ENCODE measurements around the gene SWSAP1. TPM values are rescaled to one million over a fixed set of nuclear protein-coding genes. Genes with fewer than 3 reads are reported as not detected.

SWSAP1 gene
- total RNA-seq, 2 donors from 2014 or later = 1.5 to 2.4 TPM

DNA sequence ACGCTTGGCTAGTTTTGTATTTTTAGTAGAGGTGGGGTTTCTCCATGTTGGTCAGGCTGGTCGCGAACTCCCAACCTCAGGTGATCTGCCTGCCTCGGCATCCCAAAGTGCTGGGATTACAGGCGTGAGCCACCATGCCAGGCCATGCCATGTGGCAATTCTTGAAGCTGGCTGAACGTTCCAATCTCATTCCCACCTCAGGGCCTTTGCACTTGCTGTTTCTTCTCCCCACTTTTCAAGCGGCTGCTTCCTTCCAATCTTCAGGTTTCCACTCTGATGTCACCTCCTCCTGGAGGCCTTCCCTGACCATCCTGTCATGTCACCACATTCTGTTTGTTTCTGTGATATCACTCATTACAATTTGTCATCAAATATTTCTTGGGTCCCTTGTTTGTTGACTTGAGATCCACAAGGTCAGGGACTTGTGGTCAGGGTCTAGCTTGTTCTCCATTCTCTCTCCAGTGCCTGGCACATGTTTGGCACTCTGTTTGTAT lies 5.4 kb downstream of the SWSAP1 start:
- ATAC-seq (replicated peaks) = no peak
- H3K4me3 Mint-ChIP-seq = no peak overlapping the region
- peaks cover 5% of the 10 kb centered on the region for H3K27me3 Mint-ChIP-seq
- H3K36me3 Mint-ChIP-seq (ENCODE audit: low read depth) = peaks cover 55% of the 10 kb centered on the region
- H3K4me1 Mint-ChIP-seq = peaks cover 17% of the 10 kb centered on the region
- no peaks in the 10 kb centered on the region for H3K9me3 Mint-ChIP-seq
- H3K27ac Mint-ChIP-seq = peak overlapping the region; percentile 94

DNA sequence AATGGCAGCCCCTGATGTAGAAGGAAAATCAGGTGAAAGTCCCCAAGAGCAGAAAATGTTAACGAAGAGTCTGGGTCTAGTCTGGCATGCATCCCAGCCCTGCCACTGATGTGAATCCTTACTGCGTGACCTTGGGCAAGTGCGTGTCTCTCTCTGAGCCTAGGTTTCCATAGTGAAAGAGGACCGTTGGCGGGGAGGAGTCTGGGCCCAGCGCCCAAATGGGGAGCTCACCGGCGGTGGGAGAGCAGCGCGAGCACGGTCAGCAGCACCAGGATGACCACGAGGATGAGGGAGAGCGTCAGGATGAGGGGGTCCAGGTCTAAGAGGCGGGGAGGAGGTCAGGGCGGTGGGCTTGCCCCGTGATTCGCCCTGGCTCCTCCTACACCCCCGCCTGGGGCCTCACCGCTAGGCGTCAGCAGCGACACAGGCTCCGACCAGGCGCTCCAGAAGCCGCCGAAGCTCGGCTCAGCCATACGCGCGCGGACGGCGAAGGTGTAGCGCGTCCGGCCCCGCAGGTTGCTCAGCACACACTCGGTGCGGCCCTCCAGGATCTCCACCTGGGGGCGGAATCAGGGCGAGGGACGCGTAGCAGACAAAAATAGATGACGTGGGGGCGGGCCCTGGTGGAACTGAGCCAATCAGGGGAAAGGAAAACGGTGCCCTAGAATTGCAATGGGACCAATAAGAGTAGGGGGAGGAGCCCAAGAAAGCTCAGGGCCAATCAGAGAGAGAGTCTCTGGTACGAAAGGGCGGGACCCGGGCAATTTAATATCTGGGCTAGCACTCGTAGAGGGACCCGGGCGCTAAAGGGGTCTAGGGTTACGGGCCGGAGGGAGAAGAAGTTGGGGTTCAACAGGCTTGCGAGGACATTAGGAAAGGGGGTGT lies 6.4 kb downstream of the SWSAP1 start:
- Mint-ChIP-seq H3K36me3 (ENCODE audit: low read depth) (peaks cover 50% of the 10 kb centered on the region), H3K4me3 (no peak overlapping the region), H3K27me3 (peaks cover 5% of the 10 kb centered on the region), H3K4me1 (peaks cover 17% of the 10 kb centered on the region), H3K9me3 (no peaks in the 10 kb centered on the region), H3K27ac (peak overlapping the region; percentile 94)
- peak; percentile 89 for ATAC-seq (replicated peaks)

DNA sequence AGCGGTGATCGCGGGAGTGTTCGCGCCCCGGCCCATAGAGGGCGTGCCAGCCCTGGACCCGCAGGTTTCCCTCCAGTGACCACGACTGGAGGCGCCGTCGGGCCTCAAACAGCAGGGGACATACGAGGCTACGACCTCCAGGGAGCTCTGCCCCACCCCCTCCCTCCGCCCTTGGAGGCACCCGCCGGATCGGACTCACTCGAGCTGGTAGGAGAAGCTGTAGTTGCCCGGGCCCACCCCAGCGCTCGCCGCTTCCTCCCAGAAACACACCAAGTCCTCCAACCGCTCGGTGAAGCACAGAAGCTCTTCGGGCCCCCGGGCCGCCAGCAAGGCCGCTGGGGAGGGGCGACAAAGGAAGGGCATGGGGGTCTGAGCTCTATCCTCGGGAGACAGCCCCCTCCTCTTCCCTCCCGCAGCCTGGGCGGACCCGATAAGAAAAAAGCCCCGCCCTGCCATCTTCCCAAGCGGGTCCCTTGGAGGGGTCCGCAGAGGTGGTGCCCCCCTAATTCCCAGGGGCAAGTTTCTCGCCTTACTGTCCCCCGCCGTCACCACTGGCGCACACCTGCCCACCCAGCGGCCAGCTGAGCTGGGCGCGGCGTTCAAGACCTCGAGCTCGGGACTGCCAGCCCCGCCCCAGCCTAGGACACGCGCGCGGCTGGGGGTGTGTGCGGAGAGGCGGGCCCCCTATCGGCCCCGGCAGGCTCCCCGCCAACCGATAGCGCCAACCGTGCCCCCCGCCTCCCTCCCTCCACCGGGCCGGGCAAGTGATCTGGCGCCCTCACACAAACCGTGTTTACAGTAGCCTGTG lies 8.6 kb downstream of the SWSAP1 start:
- Mint-ChIP-seq H3K27ac (no peak overlapping the region), H3K36me3 (ENCODE audit: low read depth) (peaks cover 29% of the 10 kb centered on the region), H3K27me3 (peaks cover 5% of the 10 kb centered on the region), H3K9me3 (no peaks in the 10 kb centered on the region), H3K4me1 (peaks cover 11% of the 10 kb centered on the region), H3K4me3 (no peak overlapping the region)
- ATAC-seq (replicated peaks) = no peak

DNA sequence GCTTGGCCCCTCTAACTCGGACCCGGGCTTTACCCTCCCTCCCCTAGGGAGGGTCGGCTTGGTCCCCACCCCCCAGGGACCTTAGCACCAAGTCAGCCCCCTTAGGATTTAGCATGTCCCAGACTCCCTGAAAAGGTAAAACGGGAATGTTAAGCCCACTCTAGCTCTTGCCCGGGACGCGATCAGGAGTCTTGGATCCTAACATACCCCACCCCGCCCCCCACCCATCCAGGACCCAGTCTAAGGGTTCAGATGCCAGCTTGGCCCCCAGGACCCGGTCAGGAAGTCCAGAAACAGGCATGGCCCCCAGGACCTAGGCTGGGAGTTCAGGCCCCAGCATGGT lies 9.2 kb downstream of the SWSAP1 start:
- Mint-ChIP-seq H3K36me3 (ENCODE audit: low read depth) (peaks cover 23% of the 10 kb centered on the region), H3K27me3 (peaks cover 5% of the 10 kb centered on the region), H3K9me3 (no peaks in the 10 kb centered on the region), H3K4me1 (peaks cover 8% of the 10 kb centered on the region), H3K27ac (no peak overlapping the region), H3K4me3 (no peak overlapping the region)
- ATAC-seq (replicated peaks) = no peak

DNA sequence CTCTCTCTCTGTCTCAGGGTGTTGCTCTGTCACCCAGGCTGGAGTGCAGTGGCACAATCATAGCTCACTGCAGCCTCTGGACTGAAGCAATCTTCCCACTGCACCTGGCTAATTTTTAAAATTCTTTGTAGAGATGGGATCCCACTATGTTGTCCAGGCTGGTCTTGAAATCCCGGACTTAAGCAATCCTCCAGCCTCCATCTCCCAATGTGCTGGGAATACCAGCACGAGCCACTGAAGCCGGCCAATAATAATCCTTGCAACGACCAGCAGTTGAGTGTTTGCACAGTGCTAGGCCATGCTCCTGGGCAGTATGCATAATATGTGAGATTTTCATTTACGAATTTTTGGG lies 10.3 kb downstream of the SWSAP1 start:
- H3K36me3 Mint-ChIP-seq (ENCODE audit: low read depth) = peaks cover 19% of the 10 kb centered on the region
- peaks cover 5% of the 10 kb centered on the region for H3K4me1 Mint-ChIP-seq
- no peak overlapping the region for H3K27ac Mint-ChIP-seq
- peak overlapping the region; percentile 16 for H3K4me3 Mint-ChIP-seq
- no peak for ATAC-seq (replicated peaks)
- peaks cover 5% of the 10 kb centered on the region for H3K27me3 Mint-ChIP-seq
- no peaks in the 10 kb centered on the region for H3K9me3 Mint-ChIP-seq

DNA sequence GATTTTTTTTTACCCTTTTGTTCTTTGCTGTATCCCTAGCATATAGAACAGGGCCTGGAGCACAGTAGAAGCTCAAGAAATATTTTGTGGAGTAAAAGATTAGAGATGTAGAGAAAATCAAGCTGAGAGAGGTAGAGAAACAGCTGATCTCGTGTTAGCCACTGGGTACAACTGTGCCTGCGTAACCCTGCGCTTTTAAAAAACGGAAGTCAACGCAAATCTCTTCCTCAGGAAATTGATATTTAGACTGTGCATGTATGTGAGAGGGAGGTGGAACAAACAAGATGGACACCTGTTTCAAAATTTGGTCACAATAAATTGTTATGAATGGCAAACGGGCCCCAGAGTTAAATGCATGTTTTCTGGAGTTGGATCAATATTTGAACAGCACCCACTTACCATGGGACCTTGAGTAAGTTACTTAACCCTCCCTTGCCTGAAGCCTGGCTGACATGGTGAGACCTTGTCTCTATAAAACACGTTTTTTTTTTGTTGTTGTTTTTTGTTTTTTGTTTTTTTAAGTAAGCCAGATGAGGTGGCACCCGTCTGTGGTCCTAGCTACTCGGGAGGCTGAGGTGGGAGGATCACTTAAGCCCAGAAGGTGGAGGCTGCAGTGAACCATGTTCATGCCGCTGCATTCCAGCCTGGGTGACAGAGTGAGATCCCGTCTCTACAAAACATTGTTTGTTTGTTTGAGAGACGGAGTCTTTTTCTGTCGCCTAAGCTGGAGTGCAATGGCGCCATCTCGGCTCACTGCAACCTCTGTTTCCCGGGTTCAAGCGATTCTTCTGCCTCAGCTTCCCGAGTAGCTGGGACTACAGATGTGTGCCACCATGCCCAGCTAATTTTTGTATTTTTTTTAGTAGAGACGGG lies 12.9 kb downstream of the SWSAP1 start:
- Mint-ChIP-seq H3K4me3 (no peak overlapping the region), H3K36me3 (ENCODE audit: low read depth) (no peaks in the 10 kb centered on the region), H3K4me1 (no peaks in the 10 kb centered on the region), H3K9me3 (no peaks in the 10 kb centered on the region), H3K27me3 (peaks cover 5% of the 10 kb centered on the region), H3K27ac (no peak overlapping the region)
- ATAC-seq (replicated peaks) = no peak

DNA sequence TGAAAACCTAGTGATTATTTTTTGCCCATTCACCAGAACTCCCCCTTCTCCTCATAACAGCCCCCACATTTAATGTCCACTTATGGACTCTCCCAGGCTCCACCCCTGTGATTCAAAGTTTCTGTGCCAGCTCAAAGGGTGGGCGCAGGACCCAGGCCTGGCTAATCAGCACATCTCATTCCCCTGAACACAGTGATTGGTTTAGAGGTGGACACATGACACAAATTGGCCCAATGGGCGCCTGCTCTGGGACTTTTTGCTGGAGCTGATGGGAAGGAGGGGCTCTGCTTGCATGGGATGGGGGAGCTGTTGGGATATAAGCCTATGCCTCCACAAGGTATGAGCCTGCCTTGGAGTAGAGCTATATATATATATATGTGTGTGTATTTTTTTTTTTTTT lies 15.9 kb downstream of the SWSAP1 start:
- Mint-ChIP-seq H3K27ac (no peak overlapping the region), H3K4me3 (no peak overlapping the region), H3K36me3 (ENCODE audit: low read depth) (no peaks in the 10 kb centered on the region), H3K9me3 (no peaks in the 10 kb centered on the region), H3K27me3 (peaks cover 3% of the 10 kb centered on the region), H3K4me1 (no peaks in the 10 kb centered on the region)
- ATAC-seq (replicated peaks) = no peak

DNA sequence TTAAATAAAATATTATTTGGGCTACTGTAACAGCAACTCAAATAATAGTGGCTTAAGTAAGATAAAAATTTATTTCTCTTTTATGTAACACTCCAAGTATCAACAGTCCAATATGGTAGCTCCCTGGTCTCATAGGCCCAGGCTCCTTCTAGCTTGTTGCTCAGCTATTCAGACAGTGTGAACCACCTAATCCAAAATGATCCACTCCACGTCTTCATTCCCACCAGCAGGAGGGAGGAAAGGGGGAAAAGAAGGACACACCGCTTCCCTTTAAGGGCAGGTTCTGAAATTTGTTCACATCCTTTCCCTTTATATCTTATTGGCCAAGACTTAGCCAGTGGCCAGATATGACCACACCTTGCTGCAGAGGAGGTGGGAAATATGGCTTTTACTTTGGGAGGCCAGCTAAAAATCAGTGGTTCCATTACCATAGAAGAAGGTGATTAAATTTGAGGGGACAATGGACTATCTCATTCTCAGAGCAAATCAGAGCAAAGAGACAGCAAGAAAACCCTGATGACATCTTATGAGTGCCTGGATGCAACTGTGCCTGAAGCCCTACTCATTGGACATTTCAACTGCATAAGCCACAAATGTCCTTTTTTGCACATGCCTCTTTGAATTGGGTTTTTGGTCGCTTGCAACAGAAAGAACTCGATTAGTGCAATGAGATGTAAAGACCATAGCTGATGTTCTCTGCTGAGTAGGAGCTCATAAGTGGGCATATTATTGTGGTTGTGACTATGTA lies 16.6 kb downstream of the SWSAP1 start:
- H3K36me3 Mint-ChIP-seq (ENCODE audit: low read depth) = no peaks in the 10 kb centered on the region
- H3K9me3 Mint-ChIP-seq = no peaks in the 10 kb centered on the region
- peaks cover 4% of the 10 kb centered on the region for H3K27me3 Mint-ChIP-seq
- H3K4me1 Mint-ChIP-seq = no peaks in the 10 kb centered on the region
- no peak overlapping the region for H3K27ac Mint-ChIP-seq
- H3K4me3 Mint-ChIP-seq = no peak overlapping the region
- no peak for ATAC-seq (replicated peaks)

DNA sequence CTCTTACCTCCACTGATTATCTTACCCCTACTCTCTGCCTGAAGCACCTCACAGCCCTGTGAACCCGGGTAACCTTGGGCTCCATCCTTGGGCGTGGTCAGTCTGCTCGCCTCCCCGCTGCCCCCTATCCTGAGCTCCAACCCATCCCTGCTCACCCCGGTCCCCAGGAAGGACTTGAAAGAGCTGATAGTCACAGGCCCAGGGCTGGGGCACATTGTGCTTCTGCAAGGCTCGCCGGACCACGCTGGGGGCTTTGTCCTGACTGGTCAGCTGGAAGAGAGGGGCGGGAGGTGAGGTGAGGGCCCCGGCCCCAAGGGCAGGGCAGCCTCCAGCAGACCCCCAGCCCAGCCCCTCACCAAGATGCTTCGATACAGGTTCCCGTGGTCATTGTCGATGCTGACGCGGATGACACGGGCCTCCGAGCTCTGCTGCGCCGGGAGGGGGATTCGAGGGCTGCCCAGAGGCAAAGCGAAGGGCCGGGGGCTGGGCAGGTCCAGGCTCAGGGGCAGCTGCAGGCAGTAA lies 22.7 kb downstream of the SWSAP1 start:
- Mint-ChIP-seq H3K4me3 (no peak overlapping the region), H3K27me3 (peaks cover 8% of the 10 kb centered on the region), H3K36me3 (ENCODE audit: low read depth) (no peaks in the 10 kb centered on the region), H3K4me1 (no peaks in the 10 kb centered on the region), H3K9me3 (no peaks in the 10 kb centered on the region), H3K27ac (no peak overlapping the region)
- no peak for ATAC-seq (replicated peaks)

DNA sequence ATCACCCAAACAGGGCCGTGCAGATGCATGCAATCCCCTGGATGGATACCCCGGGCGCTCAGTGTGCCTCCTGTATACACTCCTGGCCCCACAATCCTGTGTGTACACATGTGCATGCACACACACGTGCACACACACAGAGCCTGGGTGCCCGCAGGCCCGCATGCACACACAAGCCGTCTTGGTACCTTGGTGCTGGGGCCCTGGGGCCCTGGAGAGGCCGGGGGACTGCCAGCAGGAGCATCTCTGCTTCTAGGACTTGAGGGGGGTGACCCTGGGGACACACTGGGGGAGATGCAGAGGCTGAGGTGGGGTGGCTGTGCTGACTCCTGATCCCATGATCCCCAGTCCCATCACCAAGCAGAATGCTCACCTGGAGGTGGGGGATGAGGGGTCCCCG lies 25.2 kb downstream of the SWSAP1 start:
- no peak for ATAC-seq (replicated peaks)
- Mint-ChIP-seq H3K4me1 (no peaks in the 10 kb centered on the region), H3K4me3 (no peak overlapping the region), H3K36me3 (ENCODE audit: low read depth) (no peaks in the 10 kb centered on the region), H3K27me3 (peaks cover 8% of the 10 kb centered on the region), H3K27ac (no peak overlapping the region), H3K9me3 (no peaks in the 10 kb centered on the region)

DNA sequence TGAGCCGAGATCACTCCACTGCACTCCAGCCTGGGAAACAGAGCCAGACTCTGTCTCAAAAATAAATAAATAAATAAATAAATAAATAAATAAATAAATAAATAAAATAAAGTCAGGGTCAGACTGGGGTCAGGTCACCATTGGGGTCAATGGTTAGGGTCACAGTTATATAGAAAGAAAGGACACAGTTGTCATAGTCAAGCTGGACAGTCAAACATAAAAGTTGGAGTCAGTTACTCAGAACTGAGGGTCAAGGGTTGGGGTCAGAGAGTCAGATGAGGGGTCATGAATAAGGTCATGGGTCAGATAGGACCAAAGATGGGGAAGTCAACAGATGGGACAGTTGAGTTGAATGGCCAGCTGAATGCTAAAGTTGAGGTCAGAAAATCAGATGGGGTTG lies 26.3 kb downstream of the SWSAP1 start:
- H3K27me3 Mint-ChIP-seq = peaks cover 4% of the 10 kb centered on the region
- no peaks in the 10 kb centered on the region for H3K9me3 Mint-ChIP-seq
- H3K4me1 Mint-ChIP-seq = no peaks in the 10 kb centered on the region
- no peak overlapping the region for H3K4me3 Mint-ChIP-seq
- no peak for ATAC-seq (replicated peaks)
- H3K27ac Mint-ChIP-seq = no peak overlapping the region
- no peaks in the 10 kb centered on the region for H3K36me3 Mint-ChIP-seq (ENCODE audit: low read depth)

DNA sequence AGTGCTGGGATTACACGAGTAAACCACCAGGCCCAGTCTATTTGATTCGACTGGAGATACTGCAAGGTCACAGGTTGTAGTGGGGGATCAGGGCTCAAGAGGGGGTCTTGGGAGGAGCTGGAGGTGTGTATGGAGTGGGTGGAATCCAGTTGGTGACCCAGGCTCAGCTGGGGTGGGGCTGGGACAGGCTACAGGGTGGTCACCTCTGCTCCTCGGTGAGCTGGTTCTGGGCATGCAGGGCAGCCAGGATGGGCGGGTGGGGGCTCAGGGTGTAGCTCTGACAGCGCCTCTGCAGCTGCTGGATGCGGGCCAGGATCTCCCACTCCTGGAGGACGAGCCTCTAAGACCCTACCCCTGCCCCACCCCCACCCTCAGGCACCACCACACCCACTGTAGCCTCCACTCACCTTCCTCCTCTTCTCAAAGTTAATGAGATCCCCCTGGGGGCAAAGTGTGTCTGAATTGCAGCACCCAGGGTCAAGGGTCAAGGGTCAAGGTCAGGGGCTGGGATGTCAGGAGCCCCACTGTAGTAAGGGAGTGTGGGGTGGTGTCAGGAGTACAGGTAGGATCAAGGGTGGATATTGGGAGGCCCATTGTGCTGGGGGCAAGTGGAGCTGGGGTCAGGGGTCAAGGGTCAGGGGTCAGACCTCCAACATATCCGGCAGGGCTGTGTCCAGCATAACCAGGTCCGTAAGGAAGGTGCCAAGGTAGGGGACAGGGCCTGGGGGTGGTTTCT lies 27.5 kb downstream of the SWSAP1 start:
- no peak for ATAC-seq (replicated peaks)
- H3K27ac Mint-ChIP-seq = no peak overlapping the region
- no peaks in the 10 kb centered on the region for H3K4me1 Mint-ChIP-seq
- no peaks in the 10 kb centered on the region for H3K36me3 Mint-ChIP-seq (ENCODE audit: low read depth)
- no peaks in the 10 kb centered on the region for H3K9me3 Mint-ChIP-seq
- H3K27me3 Mint-ChIP-seq = peaks cover 4% of the 10 kb centered on the region
- no peak overlapping the region for H3K4me3 Mint-ChIP-seq

DNA sequence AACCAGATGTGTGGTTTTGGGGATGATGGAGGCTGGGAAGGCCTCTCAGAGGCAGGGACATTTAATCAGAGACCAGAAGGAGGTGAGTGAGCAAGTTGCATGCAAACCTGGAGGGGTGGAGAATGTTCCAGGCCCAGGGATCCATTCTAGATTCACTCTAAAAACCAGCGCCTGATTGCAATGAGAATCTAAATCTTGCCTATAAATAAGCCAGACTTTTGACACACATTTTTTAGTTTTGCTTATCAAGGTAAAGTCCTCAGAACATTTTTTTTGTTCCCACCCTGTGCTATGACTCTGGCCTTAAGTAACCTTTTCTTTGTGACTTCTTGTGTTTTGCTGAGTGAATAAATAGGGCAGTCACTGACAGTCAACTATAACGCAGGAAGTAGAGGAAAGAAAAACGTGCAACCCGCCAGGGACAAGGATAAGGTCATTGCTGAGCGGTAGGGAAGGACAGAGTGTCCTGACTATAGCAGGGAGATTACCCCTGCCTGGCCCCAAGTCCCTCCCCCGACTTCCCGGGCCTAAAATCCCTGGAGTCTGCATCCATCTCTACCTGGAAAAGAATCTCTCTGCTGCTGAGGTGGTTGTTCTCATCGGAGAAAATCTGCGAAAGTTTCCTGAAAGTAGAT lies 30.2 kb downstream of the SWSAP1 start:
- ATAC-seq (replicated peaks) = no peak
- Mint-ChIP-seq H3K36me3 (ENCODE audit: low read depth) (no peaks in the 10 kb centered on the region), H3K4me3 (no peak overlapping the region), H3K9me3 (no peaks in the 10 kb centered on the region), H3K4me1 (no peaks in the 10 kb centered on the region), H3K27me3 (peaks cover 7% of the 10 kb centered on the region), H3K27ac (no peak overlapping the region)
